ENCODE measurements around the gene SPATA31C1.

The SPATA31C1 gene

DNA sequence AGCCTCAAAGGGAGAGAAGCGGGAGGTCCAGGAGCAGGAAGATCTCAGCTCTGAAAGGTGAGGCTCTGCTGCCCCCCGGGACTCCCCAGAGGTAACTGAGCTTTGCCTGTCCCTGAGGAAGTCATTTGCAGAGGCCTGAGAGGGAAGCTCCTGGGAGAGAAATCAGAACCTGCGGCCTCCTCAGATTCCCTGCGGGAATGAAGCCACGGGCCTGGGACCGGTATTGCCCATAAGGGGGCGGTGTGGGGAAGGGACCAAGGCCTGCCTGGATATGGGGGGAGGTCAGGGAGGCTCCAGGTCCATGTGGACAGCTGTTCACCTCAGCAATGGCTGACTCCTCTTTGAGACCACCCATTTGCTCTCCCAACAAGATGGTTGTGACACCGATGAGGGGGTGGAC, 33.8 kb upstream of the SPATA31C1 start:
- Mint-ChIP-seq H3K4me1 (no peaks in the 10 kb centered on the region), H3K4me3 (no peak overlapping the region), H3K36me3 (no peaks in the 10 kb centered on the region), H3K27me3 (no peaks in the 10 kb centered on the region), H3K27ac (no peak overlapping the region), H3K9me3 (no peaks in the 10 kb centered on the region)

DNA sequence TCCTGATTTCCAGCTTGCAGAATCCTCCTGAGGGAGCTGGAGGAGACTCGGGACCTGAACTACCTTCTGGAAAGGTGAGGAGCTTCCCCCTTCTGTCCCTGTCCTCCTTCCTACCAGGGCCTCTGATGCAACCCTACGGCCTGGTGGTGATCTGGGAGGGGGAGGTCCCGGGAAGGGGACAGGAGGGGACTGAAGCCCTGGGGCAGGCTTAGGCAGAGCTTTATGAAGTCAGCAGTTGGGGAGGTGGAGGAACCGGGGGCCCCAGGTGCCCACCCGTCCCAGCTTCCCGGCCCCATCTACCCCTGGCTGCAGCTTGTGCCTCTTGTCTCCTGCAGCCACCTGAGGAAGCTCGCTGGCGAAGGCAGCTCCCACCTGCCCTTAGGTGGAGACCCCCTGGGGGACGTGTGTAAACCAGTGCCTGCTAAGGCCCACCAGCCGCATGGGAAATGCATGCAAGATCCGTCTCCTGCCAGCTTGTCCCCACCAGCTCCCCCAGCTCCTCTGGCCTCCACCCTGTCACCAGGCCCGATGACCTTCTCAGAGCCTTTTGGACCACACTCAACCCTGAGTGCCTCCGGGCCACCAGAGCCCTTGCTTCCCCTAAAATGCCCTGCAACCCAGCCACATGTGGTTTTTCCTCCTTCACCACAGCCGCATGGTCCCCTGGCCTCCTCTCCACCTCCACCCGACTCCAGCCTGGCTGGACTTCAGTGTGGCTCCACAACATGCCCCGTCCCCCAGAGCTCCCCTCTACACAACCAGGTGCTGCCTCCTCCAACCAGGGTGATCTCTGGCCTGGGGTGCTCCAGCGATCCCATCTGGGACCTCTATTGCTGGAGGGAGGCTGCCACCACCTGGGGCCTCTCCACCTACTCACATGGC, 32.9 kb upstream of the SPATA31C1 start:
- no peaks in the 10 kb centered on the region for H3K27me3 Mint-ChIP-seq
- H3K4me3 Mint-ChIP-seq, result no peak overlapping the region
- H3K27ac Mint-ChIP-seq, result no peak overlapping the region

DNA sequence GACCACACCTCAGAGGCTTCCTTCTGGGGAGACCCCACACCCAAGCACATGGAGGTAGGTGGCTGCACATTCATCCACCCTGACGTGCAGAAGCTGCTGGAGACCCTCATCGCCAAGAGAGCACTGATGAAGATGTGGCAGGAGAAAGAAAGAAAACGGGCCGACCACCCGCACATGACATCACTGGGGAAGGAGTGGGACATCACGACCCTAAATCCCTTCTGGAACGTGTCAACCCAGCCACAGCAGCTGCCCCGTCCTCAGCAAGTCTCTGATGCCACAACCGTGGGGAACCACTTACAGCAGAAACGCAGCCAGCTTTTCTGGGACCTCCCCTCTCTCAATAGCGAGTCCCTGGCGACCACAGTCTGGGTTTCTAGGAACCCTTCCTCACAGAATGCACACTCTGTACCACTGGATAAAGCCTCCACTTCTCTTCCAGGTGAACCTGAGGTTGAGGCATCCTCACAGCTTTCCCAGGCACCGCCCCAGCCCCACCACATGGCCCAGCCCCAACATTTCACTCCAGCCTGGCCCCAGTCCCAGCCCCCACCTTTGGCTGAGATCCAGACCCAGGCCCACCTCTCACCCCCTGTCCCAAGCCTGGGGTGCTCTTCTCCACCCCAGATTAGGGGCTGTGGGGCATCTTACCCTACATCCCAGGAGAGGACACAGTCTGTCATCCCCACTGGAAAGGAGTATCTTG, 32.1 kb upstream of the SPATA31C1 start:
- Mint-ChIP-seq H3K27ac (no peak overlapping the region), H3K36me3 (no peaks in the 10 kb centered on the region), H3K4me3 (no peak overlapping the region), H3K27me3 (no peaks in the 10 kb centered on the region), H3K4me1 (no peaks in the 10 kb centered on the region), H3K9me3 (no peaks in the 10 kb centered on the region)

More for the DNA sequence above, 32.9 kb upstream of the SPATA31C1 start:
- H3K9me3 Mint-ChIP-seq, result no peaks in the 10 kb centered on the region
- no peaks in the 10 kb centered on the region for H3K4me1 Mint-ChIP-seq
- no peaks in the 10 kb centered on the region for H3K36me3 Mint-ChIP-seq

DNA sequence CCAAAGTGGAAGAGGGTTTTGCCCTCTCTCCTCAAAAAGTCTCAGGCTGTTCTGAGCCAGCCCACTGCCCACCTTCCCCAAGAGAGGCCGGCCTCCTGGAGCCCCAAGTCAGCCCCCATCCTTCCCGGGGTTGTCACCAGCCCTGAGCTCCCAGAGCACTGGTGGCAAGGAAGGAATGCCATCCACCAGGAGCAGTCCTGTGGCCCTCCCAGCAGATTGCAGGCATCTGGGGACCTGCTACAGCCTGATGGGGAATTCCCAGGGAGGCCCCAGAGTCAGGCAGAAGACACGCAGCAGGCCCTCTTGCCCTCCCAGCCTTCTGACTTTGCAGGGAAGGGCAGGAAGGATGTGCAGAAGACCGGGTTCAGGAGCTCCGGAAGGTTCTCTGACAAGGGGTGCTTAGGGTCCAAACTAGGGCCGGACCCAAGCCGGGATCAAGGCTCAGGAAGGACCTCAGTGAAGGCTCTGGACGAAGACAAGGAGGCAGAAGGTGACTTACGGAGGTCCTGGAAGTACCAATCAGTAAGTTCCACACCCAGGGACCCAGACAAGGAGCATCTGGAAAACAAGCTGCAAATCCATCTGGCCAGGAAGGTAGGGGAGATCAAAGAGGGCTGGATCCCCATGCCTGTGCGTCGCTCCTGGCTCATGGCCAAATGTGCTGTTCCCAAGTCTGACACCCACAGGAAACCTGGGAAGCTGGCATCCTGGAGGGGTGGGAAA, 31.4 kb upstream of the SPATA31C1 start:
- Mint-ChIP-seq H3K27me3 (no peaks in the 10 kb centered on the region), H3K36me3 (no peaks in the 10 kb centered on the region), H3K4me3 (no peak overlapping the region), H3K4me1 (no peaks in the 10 kb centered on the region), H3K9me3 (no peaks in the 10 kb centered on the region), H3K27ac (no peak overlapping the region)

DNA sequence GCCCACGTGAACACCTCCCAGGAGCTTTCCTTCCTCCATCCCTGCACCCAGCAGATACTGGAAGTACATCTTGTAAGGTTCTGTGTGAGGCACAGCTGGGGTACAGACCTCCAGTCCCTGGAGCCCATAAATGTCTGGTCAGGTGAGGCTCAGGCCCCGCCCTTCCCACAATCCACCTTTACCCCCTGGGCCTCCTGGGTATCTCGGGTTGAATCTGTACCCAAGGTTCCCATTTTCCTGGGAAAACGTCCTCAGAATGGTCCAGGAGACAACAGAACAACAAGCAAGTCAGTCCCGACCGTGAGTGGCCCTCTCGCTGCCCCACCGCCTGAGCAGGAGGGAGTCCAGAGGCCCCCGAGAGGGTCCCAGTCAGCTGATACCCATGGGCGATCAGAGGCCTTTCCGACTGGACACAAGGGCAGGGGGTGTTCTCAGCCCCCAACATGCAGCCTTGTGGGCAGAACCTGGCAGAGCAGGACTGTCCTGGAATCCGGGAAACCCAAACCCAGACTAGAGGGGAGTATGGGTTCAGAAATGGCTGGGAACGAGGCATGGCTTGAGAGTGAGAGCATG, 30.7 kb upstream of the SPATA31C1 start:
- no peak overlapping the region for H3K4me3 Mint-ChIP-seq
- H3K27ac Mint-ChIP-seq, result no peak overlapping the region
- no peaks in the 10 kb centered on the region for H3K4me1 Mint-ChIP-seq
- no peaks in the 10 kb centered on the region for H3K36me3 Mint-ChIP-seq
- H3K9me3 Mint-ChIP-seq, result no peaks in the 10 kb centered on the region
- H3K27me3 Mint-ChIP-seq, result no peaks in the 10 kb centered on the region

DNA sequence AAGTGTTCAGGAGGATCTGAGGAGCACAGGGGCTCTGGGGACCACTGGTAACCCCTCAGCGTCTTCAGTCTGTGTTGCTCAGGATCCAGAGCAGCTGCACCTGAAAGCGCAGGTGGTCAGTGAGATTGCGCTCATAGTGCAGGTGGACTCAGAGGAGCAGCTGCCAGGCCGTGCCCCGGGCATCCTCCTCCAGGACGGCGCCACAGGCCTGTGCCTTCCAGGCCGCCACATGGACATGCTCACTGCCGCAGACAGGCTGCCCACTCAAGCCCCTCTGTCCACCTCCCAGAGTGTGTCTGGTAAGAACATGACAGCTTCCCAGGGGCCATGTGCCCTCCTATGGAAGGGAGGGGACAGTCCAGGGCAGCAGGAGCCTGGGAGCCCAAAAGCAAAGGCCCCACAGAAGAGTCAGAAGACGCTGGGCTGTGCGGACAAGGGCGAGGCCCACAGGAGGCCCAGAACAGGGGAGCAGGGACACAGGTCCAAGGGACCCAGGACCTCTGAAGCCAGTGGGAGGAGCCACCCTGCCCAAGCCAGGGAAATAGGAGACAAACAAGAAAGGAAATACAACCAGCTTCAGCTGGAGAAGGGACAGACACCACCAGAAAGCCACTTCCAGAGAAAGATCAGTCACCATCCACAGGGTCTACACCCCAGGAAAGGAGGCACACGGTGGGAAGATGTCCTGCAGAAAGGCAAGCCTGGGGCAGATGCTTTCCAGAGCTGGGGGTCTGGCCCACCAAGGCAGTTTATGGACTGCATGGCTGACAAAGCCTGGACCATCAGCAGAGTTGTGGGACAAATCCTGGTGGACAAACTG, 29.9 kb upstream of the SPATA31C1 start:
- Mint-ChIP-seq H3K4me3 (no peak overlapping the region), H3K27ac (no peak overlapping the region), H3K9me3 (no peaks in the 10 kb centered on the region), H3K27me3 (no peaks in the 10 kb centered on the region), H3K4me1 (no peaks in the 10 kb centered on the region), H3K36me3 (no peaks in the 10 kb centered on the region)

DNA sequence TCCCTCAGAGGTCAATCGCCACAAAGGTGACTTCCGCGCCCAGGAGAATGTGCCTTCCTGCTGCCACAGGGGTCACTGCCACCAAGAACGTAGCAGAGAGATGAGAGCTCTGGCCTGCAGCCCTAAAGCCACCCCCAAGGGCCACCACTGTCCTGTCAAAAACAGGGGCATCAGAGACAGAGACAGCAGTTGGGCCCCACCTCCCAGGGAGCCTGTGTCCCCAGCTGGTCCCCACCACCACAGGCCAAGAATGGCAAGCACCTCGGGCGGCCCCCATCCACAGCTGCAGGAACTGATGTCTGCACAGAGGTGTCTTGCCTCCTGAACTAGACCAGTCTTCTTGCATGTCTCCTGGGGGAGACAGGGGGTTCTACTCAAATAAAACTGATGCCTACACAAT, 29.3 kb upstream of the SPATA31C1 start:
- Mint-ChIP-seq H3K36me3 (no peaks in the 10 kb centered on the region), H3K9me3 (peaks cover 2% of the 10 kb centered on the region), H3K4me1 (no peaks in the 10 kb centered on the region), H3K27me3 (no peaks in the 10 kb centered on the region), H3K27ac (no peak overlapping the region), H3K4me3 (no peak overlapping the region)

DNA sequence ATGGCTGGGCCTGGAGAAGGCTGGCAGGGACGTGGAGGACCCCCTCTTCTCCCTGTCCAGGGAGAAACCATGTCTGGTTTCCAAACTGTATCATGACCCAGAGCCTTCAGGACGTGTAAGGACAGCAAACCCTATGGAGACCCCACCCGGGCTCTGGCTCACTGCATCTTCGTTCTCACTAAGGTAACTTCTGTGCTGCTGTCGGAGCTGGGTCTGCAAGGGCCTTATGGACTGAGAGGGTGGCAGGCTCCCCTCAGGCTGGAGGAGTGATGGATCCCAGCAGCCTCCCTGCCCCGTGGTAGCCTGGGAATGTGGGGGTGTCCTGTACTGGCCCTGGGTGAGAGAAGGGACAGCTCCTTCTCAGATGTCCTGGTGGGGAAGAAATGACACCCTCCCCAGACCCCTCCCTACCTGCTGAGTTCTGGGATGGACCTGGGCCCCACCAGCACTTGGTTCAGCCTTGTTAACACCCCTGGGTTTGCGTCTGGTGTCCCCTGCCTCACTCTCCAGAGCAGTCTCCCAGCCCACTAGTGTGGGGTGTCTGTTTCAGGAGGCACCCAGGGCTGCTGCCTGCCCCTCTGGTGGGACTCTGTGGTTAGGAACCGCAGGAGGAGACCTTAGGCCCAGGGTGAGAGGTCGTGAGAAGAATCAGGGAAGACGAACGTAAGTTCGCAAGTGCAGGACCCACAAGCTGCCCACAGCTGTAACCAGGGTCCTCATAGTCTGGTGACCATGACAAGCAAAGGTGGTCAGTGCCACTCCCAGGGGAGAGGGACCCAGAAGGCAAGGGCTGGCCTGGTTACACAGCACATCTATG, 28.5 kb upstream of the SPATA31C1 start:
- H3K4me1 Mint-ChIP-seq, result no peaks in the 10 kb centered on the region
- H3K36me3 Mint-ChIP-seq, result peaks cover 2% of the 10 kb centered on the region
- no peaks in the 10 kb centered on the region for H3K27me3 Mint-ChIP-seq
- H3K4me3 Mint-ChIP-seq, result no peak overlapping the region
- no peak overlapping the region for H3K27ac Mint-ChIP-seq
- H3K9me3 Mint-ChIP-seq, result peaks cover 9% of the 10 kb centered on the region

DNA sequence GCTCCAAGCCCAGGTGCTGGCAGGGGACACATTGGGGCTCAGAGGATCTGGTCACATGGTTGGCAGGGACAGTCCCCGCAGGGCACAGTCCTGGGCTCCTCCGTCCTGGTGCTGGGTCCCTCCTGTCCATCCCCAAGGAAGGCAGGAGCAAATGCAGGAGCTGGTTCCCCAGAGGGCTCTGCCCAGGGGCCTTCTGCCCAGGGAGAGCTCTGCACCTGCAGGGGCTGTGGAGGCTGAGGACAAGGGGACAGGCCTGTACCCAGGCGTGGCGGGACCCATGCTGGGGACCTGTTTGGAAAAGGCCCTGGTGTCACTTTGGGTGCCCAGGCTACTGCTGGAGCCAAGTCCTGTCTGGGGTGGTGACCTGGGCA, 27.9 kb upstream of the SPATA31C1 start:
- Mint-ChIP-seq H3K36me3 (peaks cover 4% of the 10 kb centered on the region), H3K4me3 (no peak overlapping the region), H3K9me3 (peaks cover 13% of the 10 kb centered on the region), H3K4me1 (no peaks in the 10 kb centered on the region), H3K27me3 (no peaks in the 10 kb centered on the region), H3K27ac (no peak overlapping the region)

DNA sequence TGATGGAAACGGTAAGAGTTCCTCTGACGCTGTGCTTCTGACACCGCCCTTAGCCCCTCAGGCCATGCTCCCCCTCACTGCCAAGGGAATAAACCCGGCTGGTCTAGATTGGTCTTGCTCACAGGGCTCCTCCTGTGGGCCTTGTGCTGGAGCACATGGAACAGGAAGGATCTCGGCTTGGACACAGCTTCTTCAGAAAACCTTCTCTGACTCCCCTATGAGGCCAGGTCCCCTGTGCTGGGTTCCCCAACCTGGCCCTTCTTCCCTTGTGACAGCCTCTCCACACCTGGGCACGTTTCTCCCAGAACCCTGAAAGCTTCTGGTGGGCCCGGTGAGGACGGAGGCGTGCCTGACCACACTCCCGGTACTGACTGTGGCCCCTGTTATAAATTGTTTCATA, 26.9 kb upstream of the SPATA31C1 start:
- Mint-ChIP-seq H3K36me3 (peaks cover 4% of the 10 kb centered on the region), H3K27me3 (no peaks in the 10 kb centered on the region), H3K9me3 (peaks cover 13% of the 10 kb centered on the region), H3K27ac (no peak overlapping the region), H3K4me1 (no peaks in the 10 kb centered on the region), H3K4me3 (no peak overlapping the region)

DNA sequence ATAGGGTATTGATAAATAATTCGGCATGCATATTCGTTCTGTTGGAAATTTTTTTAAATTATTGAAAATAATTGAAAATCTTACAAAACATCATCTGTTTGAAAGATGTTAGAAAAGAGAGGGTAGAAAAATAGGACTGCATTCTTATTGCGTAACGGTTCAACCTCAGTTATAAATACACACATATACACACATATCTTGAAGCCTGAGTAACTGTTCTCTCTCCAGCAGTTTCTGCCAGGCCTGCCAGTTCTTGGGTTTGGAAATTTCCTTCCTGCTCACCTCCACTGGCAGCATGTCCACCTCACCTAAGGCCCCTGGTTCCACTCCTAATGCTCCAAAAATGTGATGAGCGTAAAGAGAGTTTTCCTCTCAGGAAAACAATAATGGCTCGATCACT, 26.0 kb upstream of the SPATA31C1 start:
- peaks cover 3% of the 10 kb centered on the region for H3K27me3 Mint-ChIP-seq
- H3K4me1 Mint-ChIP-seq, result no peaks in the 10 kb centered on the region
- peaks cover 13% of the 10 kb centered on the region for H3K9me3 Mint-ChIP-seq
- H3K36me3 Mint-ChIP-seq, result peaks cover 4% of the 10 kb centered on the region
- no peak overlapping the region for H3K4me3 Mint-ChIP-seq
- H3K27ac Mint-ChIP-seq, result no peak overlapping the region

DNA sequence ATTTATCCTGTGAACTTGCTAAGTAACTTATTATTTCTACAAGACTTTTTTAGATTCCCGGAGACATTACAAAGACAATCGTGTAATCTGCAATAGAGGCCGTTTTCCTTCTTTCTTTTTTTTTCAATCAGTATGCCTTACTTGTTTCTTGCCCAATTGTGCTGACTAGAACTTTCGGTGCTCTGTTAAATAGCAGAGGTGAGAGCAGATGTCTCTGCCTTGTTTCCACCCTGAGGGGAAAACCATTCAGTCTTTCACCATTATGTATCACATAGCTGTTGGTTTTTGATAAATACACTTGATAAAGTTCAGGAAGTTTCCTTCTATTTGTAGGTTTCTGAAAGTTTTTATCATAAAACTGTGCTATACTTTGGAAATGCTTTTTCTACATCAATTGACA, 24.8 kb upstream of the SPATA31C1 start:
- H3K27ac Mint-ChIP-seq, result no peak overlapping the region
- H3K27me3 Mint-ChIP-seq, result peaks cover 5% of the 10 kb centered on the region
- peaks cover 4% of the 10 kb centered on the region for H3K36me3 Mint-ChIP-seq
- no peak overlapping the region for H3K4me3 Mint-ChIP-seq
- peaks cover 18% of the 10 kb centered on the region for H3K9me3 Mint-ChIP-seq
- no peaks in the 10 kb centered on the region for H3K4me1 Mint-ChIP-seq

DNA sequence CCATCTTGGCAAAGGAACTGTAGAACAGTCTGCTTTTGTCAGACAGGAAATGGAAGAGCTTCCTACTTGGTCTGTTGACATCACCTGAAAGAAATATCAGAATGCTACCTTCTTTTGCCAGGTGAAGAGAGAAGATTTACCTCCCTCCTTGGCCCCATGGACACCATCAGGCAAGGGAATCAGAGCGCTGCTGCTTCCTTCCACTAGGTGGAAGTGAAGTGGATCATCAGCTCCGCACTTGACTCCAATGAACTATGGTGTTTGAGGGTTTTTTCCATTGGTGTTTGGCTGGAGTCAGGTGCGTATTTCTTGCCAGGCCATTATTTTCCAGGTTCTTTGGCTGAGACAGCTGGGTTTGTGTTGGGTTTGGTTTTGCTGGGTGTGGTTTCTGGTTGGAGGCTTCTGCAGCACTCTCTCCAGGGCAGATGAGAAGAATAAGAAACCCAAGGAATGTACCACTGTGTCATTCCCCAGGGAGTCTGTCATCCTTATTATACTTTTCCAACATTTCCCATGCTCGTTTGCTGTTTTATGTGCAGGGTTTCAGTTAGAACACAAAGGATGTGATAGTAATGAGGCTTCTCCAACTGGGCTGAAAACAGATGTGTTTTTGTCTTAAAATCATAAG, 22.6 kb upstream of the SPATA31C1 start:
- H3K4me3 Mint-ChIP-seq, result no peak overlapping the region
- peaks cover 4% of the 10 kb centered on the region for H3K36me3 Mint-ChIP-seq
- peaks cover 16% of the 10 kb centered on the region for H3K27me3 Mint-ChIP-seq
- peaks cover 25% of the 10 kb centered on the region for H3K9me3 Mint-ChIP-seq
- H3K4me1 Mint-ChIP-seq, result no peaks in the 10 kb centered on the region
- H3K27ac Mint-ChIP-seq, result no peak overlapping the region

DNA sequence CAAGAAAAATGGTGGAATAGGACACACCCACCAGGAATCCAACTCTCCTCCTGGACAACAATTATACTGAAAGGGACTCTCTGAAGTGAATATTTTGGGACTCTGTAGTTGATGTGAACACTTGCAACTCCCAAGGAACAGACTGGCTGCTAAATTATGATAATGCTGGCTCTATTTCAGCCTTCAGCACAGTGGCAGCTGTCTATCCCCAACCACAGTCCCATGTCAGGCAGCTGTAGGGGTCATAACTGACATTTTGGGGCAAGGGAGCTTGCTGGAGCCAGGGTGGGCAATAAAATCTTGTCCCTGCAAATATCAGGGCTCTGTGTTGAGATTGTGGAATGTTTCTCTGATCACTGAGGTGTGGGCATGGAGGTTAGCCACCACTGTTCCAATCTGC, 20.9 kb upstream of the SPATA31C1 start:
- Mint-ChIP-seq H3K27ac (no peak overlapping the region), H3K27me3 (peaks cover 20% of the 10 kb centered on the region), H3K9me3 (peaks cover 33% of the 10 kb centered on the region), H3K4me3 (no peak overlapping the region), H3K4me1 (no peaks in the 10 kb centered on the region), H3K36me3 (peaks cover 6% of the 10 kb centered on the region)
